K562 (cell line): ENCODE measurements around the gene RNF34. TPM values are rescaled to one million over a fixed set of nuclear protein-coding genes. Genes with fewer than 3 reads are reported as not detected.

ENCODE experiments used
- ATAC-seq: fragments of 200-7000 bp; cut with Tn5 transposase; 3 replicates; pipeline ENCODE4 v1.9.1; 2020; ENCODE audit warnings: moderate library complexity
- BruUV-seq: library from RNA; stranded (reverse); fragments of 400-500 nt; replicated peaks from 2 replicates; lab custom pipeline; 2021; lab: Mats Ljungman, UMichigan
- CTCF ChIA-PET: fragments of 300-600 bp; formaldehyde crosslinking; extraction: SDS; loops from one replicate; lab custom pipeline; 2021; ENCODE audit warnings: low intra/inter-chr PET ratio; lab: Yijun Ruan, JAX
- POLR2A ChIA-PET: fragments of 300-600, 350-650 bp; sonication (Branson Sonifier 250); formaldehyde crosslinking; extraction: SDS; loops from one replicate; lab custom pipeline; 2021; ENCODE audit warnings: antibody characterized with exemption, inconsistent platforms; lab: Yijun Ruan, JAX
- DNase-seq, 4 experiments: peaks; one replicate each; pipeline versions ENCODE4 v3.0.0 to v3.0.0-alpha.2; 2011 to 2018; ENCODE audit warnings: low spot score in 3 of 4, mixed read lengths in 3 of 4; ENCODE audit errors: extremely low read depth in 1 of 4
- FAIRE-seq: peaks from 2 replicates; lab custom pipeline; 2011; peaks lifted over from hg19 to GRCh38; lab: Jason Lieb, UNC
- H2AFZ ChIP-seq: 2 replicates; pipeline ENCODE4 v1.6.0; 2011; ENCODE audit warnings: low read depth, low read length, control low read depth, inconsistent platforms
- H3K27ac ChIP-seq: fragments of 200-600 bp; 3 replicates; pipeline ENCODE4 v1.8.0; 2011; ENCODE audit warnings: low read depth, mild to moderate bottlenecking, control low read depth, inconsistent platforms, low read length, moderate library complexity, mixed read lengths; ENCODE audit errors: extremely low read depth
- H3K27me3 ChIP-seq, 2 experiments: fragments of 300-600 bp in 1 of 2; 2 replicates in 1 of 2; 3 replicates in 1 of 2; pipeline versions ENCODE4 v1.6.0 to v1.8.0; 2011; ENCODE audit warnings: inconsistent platforms in 2 of 2, low read length in 2 of 2, mild to moderate bottlenecking in 1 of 2, mixed read lengths in 1 of 2, moderate library complexity in 1 of 2; ENCODE audit not compliant: control insufficient read depth in 2 of 2, insufficient read depth in 2 of 2
- H3K36me3 ChIP-seq: fragments of 300-600 bp; 3 replicates; pipeline ENCODE4 v1.8.0; 2011; ENCODE audit warnings: mild to moderate bottlenecking, low read length, inconsistent platforms; ENCODE audit not compliant: control insufficient read depth, insufficient read depth
- H3K4me1 ChIP-seq, 2 experiments: fragments of 200-600 bp in 1 of 2; replicated peaks in 1 of 2; 2 replicates in 1 of 2; 3 replicates in 1 of 2; pipeline versions ENCODE4 v1.5.1 to v1.8.0; 2011; ENCODE audit warnings: inconsistent platforms in 2 of 2, low read length in 2 of 2, mild to moderate bottlenecking in 1 of 2, mixed read lengths in 1 of 2, moderate library complexity in 1 of 2; ENCODE audit not compliant: control insufficient read depth in 2 of 2, insufficient read depth in 2 of 2
- H3K4me2 ChIP-seq: 2 replicates; pipeline ENCODE4 v1.6.1; 2011; ENCODE audit warnings: low read length, control low read depth, inconsistent platforms, mixed read lengths; ENCODE audit not compliant: insufficient read depth
- H3K4me3 ChIP-seq: fragments of 200-600 bp; sonication (generic), shearing (Covaris generic); 2 replicates; pipeline ENCODE4 v1.5.1; 2016; ENCODE audit warnings: control low read depth, inconsistent platforms
- H3K79me2 ChIP-seq: fragments of 200-600 bp; 3 replicates; pipeline ENCODE4 v1.8.0; 2011; ENCODE audit warnings: low read length, inconsistent platforms; ENCODE audit not compliant: control insufficient read depth, insufficient read depth
- H3K9ac ChIP-seq, 2 experiments: 2 replicates each; pipeline versions ENCODE4 v1.6.0 to v1.6.1; 2011; ENCODE audit warnings: low read depth in 2 of 2, low read length in 2 of 2, control low read depth in 1 of 2, inconsistent platforms in 1 of 2, mild to moderate bottlenecking in 1 of 2, mixed read lengths in 1 of 2; ENCODE audit not compliant: insufficient read depth in 1 of 2
- H3K9me1 ChIP-seq: one replicate; pipeline ENCODE4 v1.6.0; 2011; ENCODE audit warnings: inconsistent platforms, mild to moderate bottlenecking, low read length, moderate library complexity; ENCODE audit not compliant: control insufficient read depth, insufficient read depth
- H3K9me3 ChIP-seq: replicated peaks from 2 replicates; pipeline ENCODE4 v1.5.1; 2011; ENCODE audit warnings: low read depth, low read length, inconsistent platforms; ENCODE audit not compliant: control insufficient read depth, insufficient read depth
- H4K20me1 ChIP-seq: replicated peaks from 2 replicates; pipeline ENCODE4 v1.6.1; 2011; ENCODE audit warnings: low read length, inconsistent platforms, mixed read lengths; ENCODE audit not compliant: control insufficient read depth, insufficient read depth
- COPS2 ChIP-seq: fragments of 450-650 bp; conservative IDR thresholded peaks from 2 replicates; pipeline ENCODE4 v1.6.1; 2016; ENCODE audit warnings: mild to moderate bottlenecking, moderate library complexity
- DNMT1 ChIP-seq: fragments of 450-650 bp; IDR thresholded peaks from 2 replicates; pipeline ENCODE4 v1.6.1; 2016; ENCODE audit warnings: antibody characterized with exemption, mild to moderate bottlenecking
- HNRNPH1 ChIP-seq: fragments of 200-400 bp; formaldehyde crosslinking; optimal IDR thresholded peaks from 2 replicates; pipeline ENCODE3; 2017; ENCODE audit warnings: low read depth, mild to moderate bottlenecking, low read length, moderate library complexity
- ILF3 ChIP-seq: fragments of 450-650 bp; IDR thresholded peaks from 2 replicates; pipeline ENCODE4 v1.6.1; 2018; ENCODE audit warnings: antibody characterized with exemption, mild to moderate bottlenecking, moderate library complexity, borderline replicate concordance
- NRF1 ChIP-seq, 2 experiments: fragments of 450-650 bp; IDR thresholded peaks in 1 of 2; conservative IDR thresholded peaks in 1 of 2; 2 replicates each; pipeline ENCODE4 v1.6.1; 2014; ENCODE audit warnings: mild to moderate bottlenecking in 2 of 2
- PHF21A ChIP-seq: fragments of 450-650 bp; IDR thresholded peaks from 2 replicates; pipeline ENCODE4 v1.6.1; 2017; ENCODE audit warnings: low read depth, borderline replicate concordance
- SIN3B ChIP-seq: fragments of 450-650 bp; IDR thresholded peaks from 2 replicates; pipeline ENCODE4 v1.6.1; 2017; ENCODE audit warnings: low read depth, mild to moderate bottlenecking, moderate library complexity
- SRSF7 ChIP-seq: fragments of 200-400 bp; formaldehyde crosslinking; optimal IDR thresholded peaks from 2 replicates; pipeline ENCODE3; 2017; ENCODE audit warnings: mild to moderate bottlenecking, low read depth, low read length
- STAT5B ChIP-seq: fragments of 250-450 bp; sonication (Bioruptor Pico); IDR thresholded peaks from 2 replicates; pipeline ENCODE4 v1.8.0; 2021; ENCODE audit warnings: mild to moderate bottlenecking, inconsistent platforms
- ZNF76 ChIP-seq: fragments of 250-450 bp; sonication (Bioruptor Pico); IDR thresholded peaks from 2 replicates; pipeline ENCODE4 v1.4.0; 2020; ENCODE audit warnings: mild to moderate bottlenecking, moderate library complexity, borderline replicate concordance
- ZNF764 ChIP-seq: fragments of 250-450 bp; sonication (Bioruptor Pico); IDR thresholded peaks from 2 replicates; pipeline ENCODE4 v1.4.0; 2020; ENCODE audit warnings: low read depth, mild to moderate bottlenecking, moderate library complexity
- WGBS: fragments of 100-300 bp; shearing (Covaris generic); methylation state at CpG from one replicate; pipeline ENCODE4 v1.1.6; 2016; ENCODE audit warnings: low coverage, mixed read lengths; ENCODE audit not compliant: insufficient coverage; ENCODE audit errors: missing lambda C conversion rate; 5-methylcytosine and 5-hydroxymethylcytosine counted together
- in situ Hi-C: fragments of 300-500 bp; cut with MboI; formaldehyde crosslinking; loops from 4 replicates; pipeline ENCODE4 v1.15.0; 2018; ENCODE audit warnings: inconsistent platforms, mixed read lengths
- intact Hi-C: fragments of 100-400 bp; cut with micrococcal nuclease; formaldehyde crosslinking; loops from 2 replicates; pipeline ENCODE4 v1.14.2; 2022
- polyA plus RNA-seq, 8 experiments: library from polyadenylated mRNA; depleted of rRNA in 4 of 8; stranded (reverse) in 5 of 8; unstranded in 3 of 8; fragments of >200 nt; fragmentation: Nextera tagmentation in 2 of 8; fragmentation: Illumina TruSeq in 1 of 8; extraction: Ambion mirVana in 2 of 8; extraction: Trizol in 1 of 8; gene quantifications; 2 replicates each; pipeline versions ENCODE4 v1.2.1 to v1.2.3, GENCODE V29; 2011 to 2014; ENCODE audit warnings: inconsistent platforms in 1 of 8, missing spikeins in 1 of 8
- total RNA-seq, 7 experiments: library from RNA; depleted of rRNA in 6 of 7; stranded (reverse); fragments of >200 nt in 6 of 7; fragmentation: Illumina TruSeq in 2 of 7; extraction: Trizol in 2 of 7; gene quantifications; 2 replicates each; pipeline versions ENCODE4 v1.2.1 to v1.2.3, GENCODE V29; 2011 to 2021; ENCODE audit warnings: low replicate concordance in 1 of 7
- TF ChIP-seq, protein P1 (sequence below): fragments of 200-800 bp; sonication (Bioruptor generic); IDR thresholded peaks from 2 replicates; pipeline ENCODE4 v1.6.1; 2016; ENCODE audit warnings: missing genetic modification characterization, missing compliant biosample characterization
- TF ChIP-seq, protein P2 (sequence below): fragments of 450-650 bp; IDR thresholded peaks from one replicate; pipeline ENCODE4 v1.6.1; 2018; ENCODE audit warnings: mild to moderate bottlenecking, moderate library complexity; ENCODE audit not compliant: partially characterized antibody
- TF ChIP-seq, protein P3 (sequence below): fragments of 250-450 bp; sonication (Bioruptor Pico); IDR thresholded peaks from 2 replicates; pipeline ENCODE4 v1.5.0; 2021; ENCODE audit warnings: mild to moderate bottlenecking, borderline replicate concordance

RNF34 gene
- total and polyA plus RNA-seq, 9 of the 15 experiments (the other 6 are each of a cell fraction or from before 2014, with no cell fraction given), result 41.7 to 88.9 (median 54.1) TPM

DNA sequence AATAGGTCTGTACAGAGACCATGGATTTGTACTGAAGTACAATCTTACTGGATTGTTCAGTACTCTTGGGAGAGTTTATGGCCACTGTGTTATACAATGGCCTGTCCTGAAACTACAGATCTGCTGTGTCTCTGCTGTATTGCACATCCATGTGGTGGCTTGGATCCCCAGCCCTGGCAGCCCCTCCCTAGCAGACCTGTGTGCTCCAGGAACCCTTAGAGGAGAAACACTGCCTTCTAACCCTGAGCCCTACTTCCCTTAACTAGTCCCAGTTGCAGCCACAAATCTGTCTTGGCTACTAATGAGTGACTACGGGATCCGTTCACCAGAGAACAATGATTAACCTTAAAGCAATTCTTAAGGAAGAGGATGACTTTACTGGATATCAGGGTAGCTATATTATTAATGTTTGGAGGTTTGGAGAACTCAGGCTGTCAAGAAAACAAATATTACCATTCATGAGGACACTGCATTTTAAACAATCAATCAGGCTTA, 27.7 kb downstream of the RNF34 start:
- peaks cover 8 to 10% of the 10 kb centered on the region in 2 experiments; a peak in 4 of 5 replicates for H3K4me1 ChIP-seq
- no peak overlapping the region for H3K4me2 ChIP-seq
- in situ Hi-C loops (no loop called here), intact Hi-C loops (no loop called here)
- H2AFZ ChIP-seq, result no peak overlapping the region
- no peak for ATAC-seq
- BruUV-seq, result no TSS peak
- no peak overlapping the region for H3K4me3 ChIP-seq
- H3K79me2 ChIP-seq, result no peaks in the 10 kb centered on the region
- POLR2A ChIA-PET, result no interaction called here
- FAIRE-seq, result no peak
- peaks cover 94% of the 10 kb centered on the region for H3K36me3 ChIP-seq
- CTCF ChIA-PET, result no interaction called here
- no peak overlapping the region for H3K27ac ChIP-seq
- WGBS, result 97% methylated on average over 2 of the region's 2 CpGs
- DNase-seq, result no peak
- H4K20me1 ChIP-seq, result no peaks in the 10 kb centered on the region
- no peaks in the 10 kb centered on the region for H3K27me3 ChIP-seq
- H3K9ac ChIP-seq, result no peak overlapping the region
- H3K9me1 ChIP-seq, result no peaks in the 10 kb centered on the region
- no peaks in the 10 kb centered on the region for H3K9me3 ChIP-seq
- TF ChIP-seq STAT5B (CRISPR knock-in tag) (no peak), PHF21A (no peak), ILF3 (no peak), SIN3B (no peak), NRF1 (conservative IDR thresholded peaks at IDR 0.05 in 1 of 2, IDR thresholded peaks at IDR 0.05 in 1 of 2) (no peak), HNRNPH1 (no peak), ZNF764 (no peak), SRSF7 (no peak), ZNF76 (no peak), DNMT1 (no peak), COPS2 (no peak)
- TF ChIP-seq, protein P1, sequence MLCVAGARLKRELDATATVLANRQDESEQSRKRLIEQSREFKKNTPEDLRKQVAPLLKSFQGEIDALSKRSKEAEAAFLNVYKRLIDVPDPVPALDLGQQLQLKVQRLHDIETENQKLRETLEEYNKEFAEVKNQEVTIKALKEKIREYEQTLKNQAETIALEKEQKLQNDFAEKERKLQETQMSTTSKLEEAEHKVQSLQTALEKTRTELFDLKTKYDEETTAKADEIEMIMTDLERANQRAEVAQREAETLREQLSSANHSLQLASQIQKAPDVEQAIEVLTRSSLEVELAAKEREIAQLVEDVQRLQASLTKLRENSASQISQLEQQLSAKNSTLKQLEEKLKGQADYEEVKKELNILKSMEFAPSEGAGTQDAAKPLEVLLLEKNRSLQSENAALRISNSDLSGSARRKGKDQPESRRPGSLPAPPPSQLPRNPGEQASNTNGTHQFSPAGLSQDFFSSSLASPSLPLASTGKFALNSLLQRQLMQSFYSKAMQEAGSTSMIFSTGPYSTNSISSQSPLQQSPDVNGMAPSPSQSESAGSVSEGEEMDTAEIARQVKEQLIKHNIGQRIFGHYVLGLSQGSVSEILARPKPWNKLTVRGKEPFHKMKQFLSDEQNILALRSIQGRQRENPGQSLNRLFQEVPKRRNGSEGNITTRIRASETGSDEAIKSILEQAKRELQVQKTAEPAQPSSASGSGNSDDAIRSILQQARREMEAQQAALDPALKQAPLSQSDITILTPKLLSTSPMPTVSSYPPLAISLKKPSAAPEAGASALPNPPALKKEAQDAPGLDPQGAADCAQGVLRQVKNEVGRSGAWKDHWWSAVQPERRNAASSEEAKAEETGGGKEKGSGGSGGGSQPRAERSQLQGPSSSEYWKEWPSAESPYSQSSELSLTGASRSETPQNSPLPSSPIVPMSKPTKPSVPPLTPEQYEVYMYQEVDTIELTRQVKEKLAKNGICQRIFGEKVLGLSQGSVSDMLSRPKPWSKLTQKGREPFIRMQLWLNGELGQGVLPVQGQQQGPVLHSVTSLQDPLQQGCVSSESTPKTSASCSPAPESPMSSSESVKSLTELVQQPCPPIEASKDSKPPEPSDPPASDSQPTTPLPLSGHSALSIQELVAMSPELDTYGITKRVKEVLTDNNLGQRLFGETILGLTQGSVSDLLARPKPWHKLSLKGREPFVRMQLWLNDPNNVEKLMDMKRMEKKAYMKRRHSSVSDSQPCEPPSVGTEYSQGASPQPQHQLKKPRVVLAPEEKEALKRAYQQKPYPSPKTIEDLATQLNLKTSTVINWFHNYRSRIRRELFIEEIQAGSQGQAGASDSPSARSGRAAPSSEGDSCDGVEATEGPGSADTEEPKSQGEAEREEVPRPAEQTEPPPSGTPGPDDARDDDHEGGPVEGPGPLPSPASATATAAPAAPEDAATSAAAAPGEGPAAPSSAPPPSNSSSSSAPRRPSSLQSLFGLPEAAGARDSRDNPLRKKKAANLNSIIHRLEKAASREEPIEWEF (CRISPR knock-in tag), result no peak
- TF ChIP-seq, protein P2, sequence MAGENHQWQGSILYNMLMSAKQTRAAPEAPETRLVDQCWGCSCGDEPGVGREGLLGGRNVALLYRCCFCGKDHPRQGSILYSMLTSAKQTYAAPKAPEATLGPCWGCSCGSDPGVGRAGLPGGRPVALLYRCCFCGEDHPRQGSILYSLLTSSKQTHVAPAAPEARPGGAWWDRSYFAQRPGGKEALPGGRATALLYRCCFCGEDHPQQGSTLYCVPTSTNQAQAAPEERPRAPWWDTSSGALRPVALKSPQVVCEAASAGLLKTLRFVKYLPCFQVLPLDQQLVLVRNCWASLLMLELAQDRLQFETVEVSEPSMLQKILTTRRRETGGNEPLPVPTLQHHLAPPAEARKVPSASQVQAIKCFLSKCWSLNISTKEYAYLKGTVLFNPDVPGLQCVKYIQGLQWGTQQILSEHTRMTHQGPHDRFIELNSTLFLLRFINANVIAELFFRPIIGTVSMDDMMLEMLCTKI, result no peak
- TF ChIP-seq, protein P3, sequence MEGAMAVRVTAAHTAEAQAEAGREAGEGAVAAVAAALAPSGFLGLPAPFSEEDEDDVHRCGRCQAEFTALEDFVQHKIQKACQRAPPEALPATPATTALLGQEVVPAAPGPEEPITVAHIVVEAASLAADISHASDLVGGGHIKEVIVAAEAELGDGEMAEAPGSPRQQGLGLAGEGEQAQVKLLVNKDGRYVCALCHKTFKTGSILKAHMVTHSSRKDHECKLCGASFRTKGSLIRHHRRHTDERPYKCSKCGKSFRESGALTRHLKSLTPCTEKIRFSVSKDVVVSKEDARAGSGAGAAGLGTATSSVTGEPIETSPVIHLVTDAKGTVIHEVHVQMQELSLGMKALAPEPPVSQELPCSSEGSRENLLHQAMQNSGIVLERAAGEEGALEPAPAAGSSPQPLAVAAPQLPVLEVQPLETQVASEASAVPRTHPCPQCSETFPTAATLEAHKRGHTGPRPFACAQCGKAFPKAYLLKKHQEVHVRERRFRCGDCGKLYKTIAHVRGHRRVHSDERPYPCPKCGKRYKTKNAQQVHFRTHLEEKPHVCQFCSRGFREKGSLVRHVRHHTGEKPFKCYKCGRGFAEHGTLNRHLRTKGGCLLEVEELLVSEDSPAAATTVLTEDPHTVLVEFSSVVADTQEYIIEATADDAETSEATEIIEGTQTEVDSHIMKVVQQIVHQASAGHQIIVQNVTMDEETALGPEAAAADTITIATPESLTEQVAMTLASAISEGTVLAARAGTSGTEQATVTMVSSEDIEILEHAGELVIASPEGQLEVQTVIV (CRISPR knock-in tag), result no peak
